Activated T-cell treated with anti-CD3 and anti-CD28 coated beads, Interleukin-2, amount 50 U/mL, for 72 hours (primary cell): Measurements from ENCODE around the gene RALB. TPM values are rescaled to one million over a fixed set of nuclear protein-coding genes. Genes with fewer than 3 reads are reported as not detected.

Source experiments
- ATAC-seq, 2 donors: fragments of 150-1000 bp; cut with Tn5 transposase; replicated peaks in 1 of 2; 2 replicates each; pipeline ENCODE4 v1.10.0; 2021; ENCODE audit warnings: moderate library complexity in 2 of 2, mild to moderate bottlenecking in 1 of 2
- DNase-seq, 2 donors: peaks; one replicate each; pipeline ENCODE4 v3.0.0; 2021 to 2022; ENCODE audit warnings: mixed read lengths in 1 of 2
- H3K27ac Mint-ChIP-seq: one replicate; pipeline ENCODE4 v1.8.0; 2022; ENCODE audit warnings: mild to moderate bottlenecking, moderate library complexity, mixed read lengths
- H3K27me3 Mint-ChIP-seq: one replicate; pipeline ENCODE4 v1.8.0; 2022; ENCODE audit warnings: low read depth, mixed read lengths
- H3K36me3 Mint-ChIP-seq, 2 donors: one replicate each; pipeline ENCODE4 v1.8.0; 2022; ENCODE audit warnings: mixed read lengths in 2 of 2, mild to moderate bottlenecking in 1 of 2; ENCODE audit not compliant: insufficient read depth in 2 of 2
- H3K4me1 Mint-ChIP-seq: one replicate; pipeline ENCODE4 v1.8.0; 2022; ENCODE audit warnings: low read depth, mixed read lengths
- H3K4me3 Mint-ChIP-seq, 2 donors: one replicate each; pipeline ENCODE4 v1.8.0; 2022; ENCODE audit warnings: mild to moderate bottlenecking in 2 of 2, mixed read lengths in 2 of 2, moderate library complexity in 2 of 2
- H3K9me3 Mint-ChIP-seq, 2 donors: one replicate each; pipeline ENCODE4 v1.8.0; 2022; ENCODE audit warnings: mixed read lengths in 2 of 2
- total RNA-seq, 2 donors: library from RNA; stranded (reverse); gene quantifications; one replicate each; pipeline ENCODE4 v1.2.3, GENCODE V29; 2022

The RALB gene
- total RNA-seq, 2 donors from 2014 or later, result 52.9 to 53.1 TPM

DNA sequence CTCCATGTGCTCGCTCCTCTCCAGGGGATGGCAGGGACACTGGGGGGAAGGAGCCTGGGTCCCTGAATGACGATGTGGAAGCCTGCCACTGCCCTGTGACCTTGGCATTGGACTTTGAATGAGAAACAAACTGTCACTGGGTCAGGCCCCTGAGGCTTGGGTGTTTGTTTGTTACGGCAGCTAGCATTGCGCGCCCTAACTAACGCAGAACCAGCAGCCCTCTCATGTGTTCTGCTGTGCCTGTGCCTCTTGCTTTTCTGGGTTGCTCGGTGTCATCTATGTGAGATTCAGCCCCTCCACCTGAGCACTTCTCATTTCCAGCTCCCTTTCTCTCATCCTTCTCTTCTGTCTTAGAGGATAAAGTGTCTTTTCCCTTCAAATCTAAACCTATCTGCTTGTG, 69.7 kb downstream of the RALB start:
- ATAC-seq (no peak), DNase-seq (no peak)
- Mint-ChIP-seq H3K36me3 (no peaks in the 10 kb centered on the region), H3K27me3 (no peaks in the 10 kb centered on the region), H3K27ac (no peak overlapping the region), H3K9me3 (no peaks in the 10 kb centered on the region), H3K4me1 (peaks cover 7% of the 10 kb centered on the region), H3K4me3 (no peak overlapping the region)

- DNase-seq (no peak), ATAC-seq (no peak)
- Mint-ChIP-seq H3K4me1 (peaks cover 7% of the 10 kb centered on the region), H3K9me3 (no peaks in the 10 kb centered on the region), H3K36me3 (no peaks in the 10 kb centered on the region), H3K27me3 (no peaks in the 10 kb centered on the region), H3K27ac (no peak overlapping the region), H3K4me3 (no peak overlapping the region)
Observed at GRCh38 chr2:120323214-120323613, 70.6 kb downstream of the RALB start.

GRCh38 chr2:120323807-120324399, 71.3 kb downstream of the RALB start:
- Mint-ChIP-seq H3K4me1 (peaks cover 7% of the 10 kb centered on the region), H3K27ac (no peak overlapping the region), H3K27me3 (no peaks in the 10 kb centered on the region), H3K4me3 (no peak overlapping the region), H3K36me3 (no peaks in the 10 kb centered on the region), H3K9me3 (no peaks in the 10 kb centered on the region)
- DNase-seq (no peak), ATAC-seq (no peak)

DNA sequence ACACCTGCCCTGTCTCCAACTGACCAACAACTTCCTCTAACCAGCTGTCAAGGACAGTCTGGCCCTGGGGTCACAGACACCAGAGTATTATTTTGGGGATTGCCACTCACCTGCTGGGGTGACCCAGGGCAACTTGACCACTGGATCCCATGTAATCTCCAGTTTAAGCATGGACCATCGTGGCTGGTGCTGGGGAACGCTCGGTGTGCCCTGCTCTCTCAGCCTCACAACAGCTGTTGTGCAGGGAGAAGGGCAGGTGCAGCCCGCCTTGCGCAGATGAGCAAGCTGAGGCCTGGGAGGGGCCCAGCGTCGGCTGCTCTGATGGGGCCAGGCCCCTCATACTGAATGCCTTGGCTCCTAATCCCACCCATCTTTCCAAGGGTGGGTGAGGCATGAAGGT, 72.3 kb downstream of the RALB start:
- no peak overlapping the region for H3K4me3 Mint-ChIP-seq
- H3K27ac Mint-ChIP-seq, result no peak overlapping the region

GRCh38 chr2:120326066-120326465, 73.4 kb downstream of the RALB start:
- H3K9me3 Mint-ChIP-seq, result no peaks in the 10 kb centered on the region
- H3K4me3 Mint-ChIP-seq, result no peak overlapping the region
- peaks cover 9% of the 10 kb centered on the region for H3K27me3 Mint-ChIP-seq
- ATAC-seq (no peak), DNase-seq (no peak)
- no peaks in the 10 kb centered on the region for H3K36me3 Mint-ChIP-seq
- peaks cover 7% of the 10 kb centered on the region for H3K4me1 Mint-ChIP-seq
- H3K27ac Mint-ChIP-seq, result no peak overlapping the region

More for the DNA sequence above, 72.3 kb downstream of the RALB start:
- no peak for DNase-seq
- Mint-ChIP-seq H3K27me3 (no peaks in the 10 kb centered on the region), H3K4me1 (peaks cover 7% of the 10 kb centered on the region), H3K9me3 (no peaks in the 10 kb centered on the region), H3K36me3 (no peaks in the 10 kb centered on the region)
- no peak for ATAC-seq

- H3K36me3 Mint-ChIP-seq, result peaks cover 0 to 1% of the 10 kb centered on the region in 2 donors
- H3K9me3 Mint-ChIP-seq, result no peaks in the 10 kb centered on the region
- no peak overlapping the region for H3K27ac Mint-ChIP-seq
- H3K4me3 Mint-ChIP-seq, result no peak overlapping the region
- ATAC-seq (no peak), DNase-seq (no peak)
- no peaks in the 10 kb centered on the region for H3K4me1 Mint-ChIP-seq
- H3K27me3 Mint-ChIP-seq, result peaks cover 27% of the 10 kb centered on the region
Observed at GRCh38 chr2:120330946-120331822, 78.5 kb downstream of the RALB start.

GRCh38 chr2:120331903-120332302, 79.3 kb downstream of the RALB start:
- peaks cover 0 to 1% of the 10 kb centered on the region in 2 donors for H3K36me3 Mint-ChIP-seq
- no peak overlapping the region for H3K4me3 Mint-ChIP-seq
- H3K9me3 Mint-ChIP-seq, result no peaks in the 10 kb centered on the region
- no peak for DNase-seq
- no peak for ATAC-seq
- no peak overlapping the region for H3K27ac Mint-ChIP-seq
- H3K27me3 Mint-ChIP-seq, result peaks cover 30% of the 10 kb centered on the region
- no peaks in the 10 kb centered on the region for H3K4me1 Mint-ChIP-seq

DNA sequence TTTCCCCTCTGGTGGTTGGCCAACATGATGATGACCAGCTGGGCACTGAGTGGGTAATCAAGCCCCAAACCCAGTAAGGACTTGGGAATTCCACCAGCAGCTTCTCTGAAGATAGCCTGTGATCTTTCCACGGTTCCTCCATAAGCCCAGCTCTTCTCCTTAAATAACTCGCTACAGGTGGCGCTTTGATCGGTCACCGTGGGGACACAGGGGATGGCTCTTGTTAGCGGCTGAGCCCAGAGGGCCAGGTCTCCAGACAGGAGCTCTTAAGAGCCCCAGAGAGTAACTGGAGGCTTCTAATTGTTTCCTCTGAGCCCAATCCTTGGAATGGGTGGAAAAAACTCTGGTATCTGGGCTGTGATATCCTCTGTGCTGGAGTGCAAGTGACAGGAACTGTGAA, 79.7 kb downstream of the RALB start:
- H3K4me1 Mint-ChIP-seq, result no peaks in the 10 kb centered on the region
- no peak overlapping the region for H3K27ac Mint-ChIP-seq
- no peak for ATAC-seq
- no peak for DNase-seq
- H3K36me3 Mint-ChIP-seq, result peaks cover 0 to 1% of the 10 kb centered on the region in 2 donors
- peaks cover 34% of the 10 kb centered on the region for H3K27me3 Mint-ChIP-seq
- H3K4me3 Mint-ChIP-seq, result no peak overlapping the region
- H3K9me3 Mint-ChIP-seq, result no peaks in the 10 kb centered on the region

- peaks cover 47% of the 10 kb centered on the region for H3K27me3 Mint-ChIP-seq
Observed at GRCh38 chr2:120334068-120334467, 81.4 kb downstream of the RALB start.

DNA sequence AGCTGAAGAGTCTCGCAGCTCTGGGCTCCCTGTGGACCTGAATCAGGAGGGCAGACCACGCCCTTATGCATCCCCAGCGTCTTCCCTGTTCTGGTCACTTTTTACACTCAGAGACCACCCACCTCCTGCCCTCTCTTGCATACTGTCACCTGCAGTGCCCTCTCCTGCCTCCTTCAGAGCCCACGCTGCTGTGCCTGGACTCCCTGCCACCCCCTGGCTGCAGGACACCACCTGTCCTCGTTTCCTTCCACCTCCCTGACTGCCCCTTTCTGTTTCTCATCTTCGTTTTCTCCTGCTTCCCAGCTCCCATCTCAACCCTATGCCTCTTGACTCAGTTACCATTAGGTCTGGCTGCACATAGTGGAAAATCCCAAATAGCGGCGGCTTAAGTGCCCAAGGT, 84.1 kb downstream of the RALB start:
- Mint-ChIP-seq H3K4me1 (no peaks in the 10 kb centered on the region), H3K9me3 (no peaks in the 10 kb centered on the region), H3K27me3 (peaks cover 47% of the 10 kb centered on the region), H3K27ac (no peak overlapping the region), H3K36me3 (peaks cover 0 to 1% of the 10 kb centered on the region in 2 donors), H3K4me3 (no peak overlapping the region)
- DNase-seq (no peak), ATAC-seq (no peak)

More at GRCh38 chr2:120334068-120334467, 81.4 kb downstream of the RALB start:
- Mint-ChIP-seq H3K9me3 (no peaks in the 10 kb centered on the region), H3K36me3 (peaks cover 0 to 1% of the 10 kb centered on the region in 2 donors), H3K4me3 (no peak overlapping the region), H3K27ac (no peak overlapping the region), H3K4me1 (no peaks in the 10 kb centered on the region)
- DNase-seq (no peak), ATAC-seq (no peak)

GRCh38 chr2:120338015-120338414, 85.4 kb downstream of the RALB start:
- DNase-seq (no peak), ATAC-seq (no peak)
- Mint-ChIP-seq H3K27ac (no peak overlapping the region), H3K4me3 (no peak overlapping the region), H3K27me3 (peaks cover 52% of the 10 kb centered on the region), H3K4me1 (peaks cover 4% of the 10 kb centered on the region), H3K36me3 (peaks cover 0 to 1% of the 10 kb centered on the region in 2 donors), H3K9me3 (no peaks in the 10 kb centered on the region)

GRCh38 chr2:120341977-120342376, 89.3 kb downstream of the RALB start:
- Mint-ChIP-seq H3K27ac (no peak overlapping the region), H3K4me3 (no peak overlapping the region), H3K36me3 (peaks cover 0 to 3% of the 10 kb centered on the region in 2 donors), H3K27me3 (peaks cover 44% of the 10 kb centered on the region), H3K9me3 (no peaks in the 10 kb centered on the region), H3K4me1 (peaks cover 16% of the 10 kb centered on the region)
- no peak for DNase-seq
- ATAC-seq, result no peak

- Mint-ChIP-seq H3K4me1 (peaks cover 20% of the 10 kb centered on the region), H3K9me3 (no peaks in the 10 kb centered on the region), H3K27me3 (peaks cover 44% of the 10 kb centered on the region), H3K36me3 (peaks cover 0 to 3% of the 10 kb centered on the region in 2 donors), H3K4me3 (no peak overlapping the region), H3K27ac (no peak overlapping the region)
- no peak for DNase-seq
- ATAC-seq, result no peak
Observed at GRCh38 chr2:120342446-120342845, 89.8 kb downstream of the RALB start.
